Stimulated activated CD8-positive, alpha-beta memory T cell treated with anti-CD3 and anti-CD28 coated beads, Interleukin-7, amount 100 ng/mL, for 4 hours (primary cell): Measurements from ENCODE around the gene NUP88.

ENCODE experiments used
- DNase-seq, 2 donors: peaks; one replicate each; pipeline ENCODE4 v3.0.0-alpha.2; 2020; ENCODE audit warnings: low read depth in 2 of 2

Gene NUP88

GRCh38 chr17:5419959-5420653 is 644 bp upstream of the NUP88 start, which contains the start of gene RPAIN:
Gene RPAIN (plus strand): TSS chr17:5420182. CDS start chr17:5420211, 29 bp downstream.
- peak; percentile 79 to 80 for DNase-seq

- peak; percentile 44 to 59 for DNase-seq
Observed at GRCh38 chr17:5418858-5419355, 555 bp downstream of the NUP88 start.

- no peak for DNase-seq
Observed at GRCh38 chr17:5416901-5417300, 2.6 kb downstream of the NUP88 start.

GRCh38 chr17:5413682-5414081 is 5.8 kb downstream of the NUP88 start:
- DNase-seq: no peak

- no peak for DNase-seq
Observed at GRCh38 chr17:5410594-5411272, 8.7 kb downstream of the NUP88 start.

GRCh38 chr17:5408186-5408585 is 11.3 kb downstream of the NUP88 start:
- no peak for DNase-seq

GRCh38 chr17:5405400-5405799 is 14.1 kb downstream of the NUP88 start:
- no peak for DNase-seq

- no peak for DNase-seq
Observed at GRCh38 chr17:5399767-5400166, 19.7 kb downstream of the NUP88 start.

- no peak for DNase-seq
Observed at GRCh38 chr17:5396612-5397011, 22.9 kb downstream of the NUP88 start.

GRCh38 chr17:5391678-5392077 is 27.8 kb downstream of the NUP88 start:
- no peak for DNase-seq

- DNase-seq: no peak
Observed at GRCh38 chr17:5381542-5381941, 37.9 kb downstream of the NUP88 start.

- DNase-seq: no peak
Observed at GRCh38 chr17:5380491-5381135, 38.8 kb downstream of the NUP88 start.

- DNase-seq: no peak
Observed at GRCh38 chr17:5379351-5380107, 39.9 kb downstream of the NUP88 start.

- no peak for DNase-seq
Observed at GRCh38 chr17:5378566-5379207, 40.8 kb downstream of the NUP88 start.

GRCh38 chr17:5373112-5373511 is 46.4 kb downstream of the NUP88 start:
- no peak for DNase-seq

- DNase-seq: no peak
Observed at GRCh38 chr17:5370411-5370810, 49.1 kb downstream of the NUP88 start.

- DNase-seq: no peak
Observed at GRCh38 chr17:5365831-5366230, 53.6 kb downstream of the NUP88 start.

- no peak for DNase-seq
Observed at GRCh38 chr17:5364696-5365095, 54.8 kb downstream of the NUP88 start.

- no peak for DNase-seq
Observed at GRCh38 chr17:5364156-5364555, 55.3 kb downstream of the NUP88 start.

GRCh38 chr17:5362162-5362811 is 57.2 kb downstream of the NUP88 start:
- DNase-seq: no peak

- DNase-seq: no peak
Observed at GRCh38 chr17:5361426-5361825, 58.0 kb downstream of the NUP88 start.
